Erythroblast (primary cell): Measurements from ENCODE around the gene FAR2.

Experiments used
- GATA1 ChIP-seq: IDR thresholded peaks from 2 replicates; pipeline ENCODE4 v1.6.1; 2011; ENCODE audit warnings: low read depth, mild to moderate bottlenecking, control low read depth, low read length, moderate library complexity
- POLR2A ChIP-seq: IDR thresholded peaks from 2 replicates; pipeline ENCODE4 v1.6.1; 2011; ENCODE audit warnings: mild to moderate bottlenecking, low read length

- no peak for TF ChIP-seq POLR2A
- TF ChIP-seq GATA1: no peak
These were observed 105.0 kb downstream of the FAR2 start for GRCh38 chr12:29253906-29254625.
